GM12801 (cell line): Measurements from ENCODE around the gene RHBDF1.

ENCODE experiments used
- TF ChIP-seq, protein P1 (sequence below): IDR thresholded peaks from one replicate; pipeline ENCODE4 v1.5.1; 2011; ENCODE audit warnings: control low read depth; ENCODE audit not compliant: insufficient read length; ENCODE audit errors: extremely low read depth

The RHBDF1 gene

DNA sequence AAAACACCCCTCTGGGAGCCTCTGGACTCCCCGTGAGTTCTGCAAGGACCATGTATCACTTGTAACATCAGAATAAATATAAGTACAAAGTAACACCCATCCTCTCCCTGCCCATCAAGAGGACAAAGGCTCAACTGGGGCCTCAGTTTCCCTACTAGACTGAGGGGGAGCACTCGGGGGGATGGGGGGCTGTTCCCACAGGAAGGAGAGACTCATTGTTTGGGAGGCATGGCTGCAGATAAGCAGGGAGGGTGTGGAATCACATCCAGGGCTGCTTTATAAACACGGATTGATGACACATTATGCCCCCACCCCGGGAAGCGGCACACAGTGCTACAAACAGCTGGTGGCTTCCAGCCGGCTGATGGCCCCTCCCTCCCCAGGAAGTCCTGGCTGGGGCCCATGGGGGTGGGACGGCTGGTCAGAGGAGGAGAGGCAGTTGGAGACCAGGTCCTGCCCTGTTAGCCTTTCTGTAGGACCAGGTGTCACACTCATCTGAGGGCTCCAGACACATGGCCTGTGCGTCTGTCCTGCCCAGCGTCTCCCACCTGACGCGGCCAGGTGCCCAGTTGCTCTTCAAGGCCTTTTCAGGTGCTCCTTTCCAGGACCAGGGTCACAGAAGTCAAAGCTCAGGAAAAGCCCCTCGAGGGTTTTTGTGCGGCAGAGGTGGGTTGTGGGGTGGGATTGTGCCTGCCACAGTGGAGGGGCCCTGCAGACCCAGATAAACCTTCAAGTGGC is 4.3 kb upstream of the RHBDF1 start:
- TF ChIP-seq, protein P1, sequence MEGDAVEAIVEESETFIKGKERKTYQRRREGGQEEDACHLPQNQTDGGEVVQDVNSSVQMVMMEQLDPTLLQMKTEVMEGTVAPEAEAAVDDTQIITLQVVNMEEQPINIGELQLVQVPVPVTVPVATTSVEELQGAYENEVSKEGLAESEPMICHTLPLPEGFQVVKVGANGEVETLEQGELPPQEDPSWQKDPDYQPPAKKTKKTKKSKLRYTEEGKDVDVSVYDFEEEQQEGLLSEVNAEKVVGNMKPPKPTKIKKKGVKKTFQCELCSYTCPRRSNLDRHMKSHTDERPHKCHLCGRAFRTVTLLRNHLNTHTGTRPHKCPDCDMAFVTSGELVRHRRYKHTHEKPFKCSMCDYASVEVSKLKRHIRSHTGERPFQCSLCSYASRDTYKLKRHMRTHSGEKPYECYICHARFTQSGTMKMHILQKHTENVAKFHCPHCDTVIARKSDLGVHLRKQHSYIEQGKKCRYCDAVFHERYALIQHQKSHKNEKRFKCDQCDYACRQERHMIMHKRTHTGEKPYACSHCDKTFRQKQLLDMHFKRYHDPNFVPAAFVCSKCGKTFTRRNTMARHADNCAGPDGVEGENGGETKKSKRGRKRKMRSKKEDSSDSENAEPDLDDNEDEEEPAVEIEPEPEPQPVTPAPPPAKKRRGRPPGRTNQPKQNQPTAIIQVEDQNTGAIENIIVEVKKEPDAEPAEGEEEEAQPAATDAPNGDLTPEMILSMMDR, result no peak

DNA sequence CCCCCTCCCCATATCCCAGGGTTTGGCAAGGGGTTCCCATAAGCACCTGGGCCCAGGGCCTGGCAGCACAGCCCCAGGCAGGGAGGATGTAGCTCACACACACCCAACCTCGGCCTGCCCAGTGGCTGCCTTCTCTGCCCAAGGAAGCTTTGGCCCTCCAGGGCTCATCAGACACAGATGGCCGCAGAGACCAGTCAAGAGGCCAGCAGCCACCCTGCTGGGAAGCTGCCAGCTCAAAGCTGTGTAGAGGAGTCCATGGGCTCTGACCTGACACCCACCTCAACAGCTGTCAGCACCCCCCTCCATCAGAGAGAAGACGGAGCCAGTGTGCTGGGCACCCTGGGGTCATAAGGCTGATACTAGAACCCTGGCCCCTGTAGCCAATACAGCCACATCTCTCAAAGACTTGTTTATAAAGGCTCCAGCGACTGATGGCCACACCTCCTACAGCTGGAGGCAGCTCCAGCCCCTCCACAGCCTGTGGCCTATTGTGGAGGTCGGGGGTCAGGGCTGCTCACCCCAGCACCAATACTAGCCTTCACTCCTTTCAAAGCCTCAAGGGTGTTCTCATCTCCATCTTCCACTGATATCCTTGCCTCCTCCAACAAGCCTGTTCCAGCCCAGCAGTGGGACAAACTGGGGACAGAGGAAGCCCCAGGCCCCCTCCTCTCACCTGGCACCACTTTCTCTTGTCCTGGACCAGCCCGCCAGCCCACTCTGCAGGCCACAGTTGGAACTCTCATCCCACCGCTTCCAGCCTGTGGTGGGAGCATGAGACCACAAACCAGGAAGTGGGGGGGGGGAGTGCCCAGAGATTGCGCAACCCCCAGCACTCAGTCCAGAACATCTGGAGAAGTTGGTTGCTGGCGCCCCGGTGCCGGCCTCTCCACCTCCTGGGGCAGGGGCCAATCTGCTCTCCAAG is 3.4 kb upstream of the RHBDF1 start:
- TF ChIP-seq, protein P1, result no peak

DNA sequence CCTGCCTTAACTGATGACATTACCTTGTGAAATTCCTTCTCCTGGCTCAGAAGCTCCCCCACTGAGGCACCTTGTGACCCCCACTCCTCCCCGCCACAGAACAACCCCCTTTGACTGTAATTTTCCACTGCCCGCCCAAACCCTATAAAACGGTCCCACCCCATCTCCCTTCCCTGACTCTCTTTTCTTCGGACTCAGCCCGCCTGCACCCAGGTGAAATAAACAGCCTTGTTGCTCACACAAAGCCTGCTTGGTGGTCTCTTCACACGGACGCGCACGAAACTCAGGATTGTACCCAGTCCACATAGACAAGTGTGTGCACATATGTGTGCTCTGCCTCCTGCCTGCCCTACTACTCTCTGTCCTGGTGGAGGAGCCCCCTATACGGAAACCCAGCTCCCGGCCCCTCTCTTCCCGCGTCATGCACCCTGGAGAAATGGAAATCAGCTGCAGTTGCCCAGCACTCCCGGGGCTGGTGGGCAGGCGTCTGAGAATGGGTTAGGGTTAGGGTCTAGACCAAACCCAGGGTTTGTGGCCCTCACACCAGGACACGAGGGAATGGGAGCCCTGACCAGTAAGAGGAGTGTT is 2.4 kb upstream of the RHBDF1 start:
- TF ChIP-seq, protein P1, result no peak

DNA sequence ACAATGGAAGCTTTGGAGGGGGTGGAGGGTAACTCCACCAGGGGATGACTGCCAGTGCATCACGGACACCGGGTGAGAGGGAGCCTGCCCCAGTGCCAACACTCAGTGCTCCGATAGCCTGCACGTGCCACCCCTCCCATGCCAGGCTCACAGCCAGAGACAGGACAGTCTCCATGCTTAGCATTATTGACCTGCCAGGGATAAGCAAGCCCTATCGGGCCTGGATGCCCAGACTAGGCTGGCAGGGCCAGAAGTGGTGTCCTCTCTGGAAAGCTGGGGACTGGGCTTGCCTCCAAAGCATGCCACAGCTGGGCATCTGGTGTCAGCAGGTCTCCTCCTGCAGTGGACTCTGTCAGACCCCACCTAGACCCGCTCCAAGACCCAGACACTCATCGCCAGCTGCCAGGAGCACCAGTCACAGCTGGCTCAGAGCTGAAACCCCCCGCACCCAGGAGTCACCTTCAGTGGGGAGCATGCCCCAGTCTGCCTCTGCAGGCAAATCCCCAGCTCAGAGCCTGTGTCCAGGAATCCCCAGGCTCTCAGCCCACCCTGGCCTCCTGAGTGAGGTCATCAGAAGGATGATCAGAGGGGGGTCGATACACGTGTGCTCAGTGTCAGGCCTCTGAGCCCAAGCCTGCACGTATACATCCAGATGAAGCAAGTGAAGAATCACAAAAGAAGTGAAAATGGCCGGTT is 1.8 kb upstream of the RHBDF1 start:
- TF ChIP-seq, protein P1, result no peak

DNA sequence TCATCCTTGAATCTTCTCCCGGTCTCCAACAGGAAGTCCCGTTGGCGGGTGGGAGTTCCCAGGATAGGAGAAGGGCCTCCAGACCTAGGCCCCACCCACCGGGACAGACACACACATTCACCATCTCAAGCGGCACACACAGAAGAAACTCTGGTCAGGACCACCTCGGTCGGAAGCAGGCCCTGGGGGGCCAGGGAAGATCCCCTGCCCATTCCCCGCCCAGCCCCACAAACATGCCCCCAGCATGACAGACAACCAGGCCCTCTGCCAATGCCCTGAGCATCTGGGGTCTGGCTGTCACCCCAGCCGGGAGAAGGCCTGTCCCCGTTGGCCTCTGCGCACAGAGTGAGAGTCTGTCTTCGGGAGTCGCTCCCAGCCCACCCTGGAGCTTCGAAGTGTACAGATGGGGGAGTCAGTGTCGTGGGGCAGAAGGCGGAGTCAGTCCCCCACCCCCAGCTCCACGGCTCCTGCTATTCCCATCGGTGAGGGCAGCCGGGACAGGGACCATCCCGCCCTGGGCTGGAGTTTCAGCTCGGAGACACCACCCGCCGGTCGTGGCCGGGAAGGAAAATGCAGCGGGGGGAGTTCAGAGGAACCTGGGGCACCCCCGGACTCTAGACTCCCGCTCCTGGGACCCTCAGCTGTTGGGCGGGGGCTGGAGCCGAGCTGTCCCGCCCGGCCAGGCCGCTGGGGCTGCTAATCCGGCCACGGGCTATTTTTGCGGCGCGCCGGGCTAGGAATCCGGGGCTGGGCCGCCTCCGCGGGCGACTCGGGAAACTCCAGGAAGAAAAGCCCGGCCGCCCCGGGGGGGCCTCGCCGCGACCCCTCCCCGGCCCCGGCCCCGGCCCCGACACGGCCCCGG is 660 bp downstream of the RHBDF1 start:
- TF ChIP-seq, protein P1, result no peak

DNA sequence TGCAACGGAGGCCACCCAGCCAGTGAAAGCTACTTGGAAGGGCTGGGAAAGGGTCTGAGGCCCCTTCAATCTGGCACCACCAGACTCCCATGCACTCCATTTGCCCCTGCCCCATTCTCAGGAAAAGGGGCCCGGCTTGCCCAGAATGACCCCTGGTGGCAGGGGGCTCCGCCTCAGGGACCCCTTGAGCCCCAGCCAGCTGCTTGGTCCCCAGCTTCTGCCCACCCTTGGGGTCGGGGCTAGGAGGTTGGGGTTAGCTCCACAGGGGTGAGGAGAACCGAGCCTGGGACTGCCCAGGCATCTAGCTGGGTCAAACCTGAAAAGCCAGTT is 1.3 kb downstream of the RHBDF1 start:
- TF ChIP-seq, protein P1, result no peak
